Measurements from ENCODE around the gene PRDM5. TPM values are rescaled to one million over a fixed set of nuclear protein-coding genes. Genes with fewer than 3 reads are reported as not detected.
"Not testable (repeated sequence)": the region's sequence is repeated elsewhere in the genome, so short reads cannot be mapped to it uniquely, and the experiment has no call there.

Gene PRDM5
- total RNA-seq, 4 donors from 2014 or later: 17.7 to 49.9 (median 44.6) TPM

- H3K9me3 ChIP-seq: no peaks in the 10 kb centered on the region
- H3K4me3 ChIP-seq (replicated peaks in 1 of 3): no peak overlapping the region
- no peaks in the 10 kb centered on the region for H3K27me3 ChIP-seq
- no peak overlapping the region for H3K27ac ChIP-seq
- no peaks in the 10 kb centered on the region for H3K36me3 ChIP-seq
- H3K4me1 ChIP-seq: no peaks in the 10 kb centered on the region
- no peak for TF ChIP-seq POLR2A (IDR thresholded peaks at IDR 0.05)
- no peak for TF ChIP-seq CTCF (IDR thresholded peaks at IDR 0.05)
- no peak for DNase-seq
- intact Hi-C loops (cut with DNase I): no loop called here
- 84 to 86% methylated on average over 1 of the region's 1 CpG for WGBS, 2 donors
These were observed 168.7 kb downstream of the PRDM5 start for GRCh38 chr4:120753854-120754253.

GRCh38 chr4:120750152-120750525 lies 172.4 kb downstream of the PRDM5 start:
- intact Hi-C loops (cut with DNase I): no loop called here
- H3K36me3 ChIP-seq: no peaks in the 10 kb centered on the region

GRCh38 chr4:120749445-120750151 lies 172.9 kb downstream of the PRDM5 start:
- Histone ChIP-seq H3K36me3 (no peaks in the 10 kb centered on the region), H3K9me3 (no peaks in the 10 kb centered on the region), H3K27ac (no peak overlapping the region), H3K4me1 (no peaks in the 10 kb centered on the region), H3K4me3 (replicated peaks in 1 of 3) (no peak overlapping the region), H3K27me3 (no peaks in the 10 kb centered on the region)
- TF ChIP-seq CTCF (IDR thresholded peaks at IDR 0.05) (no peak), POLR2A (IDR thresholded peaks at IDR 0.05) (no peak)
- DNase-seq: no peak
- intact Hi-C loops (cut with DNase I): no loop called here
- 84 to 89% methylated on average over 3 to 6 of the region's 6 CpGs for WGBS, 2 donors

More at GRCh38 chr4:120750152-120750525, 172.4 kb downstream of the PRDM5 start:
- 97 to 100% methylated on average over 5 of the region's 5 CpGs for WGBS, 2 donors
- Histone ChIP-seq H3K4me1 (no peaks in the 10 kb centered on the region), H3K4me3 (replicated peaks in 1 of 3) (no peak overlapping the region), H3K9me3 (no peaks in the 10 kb centered on the region), H3K27me3 (no peaks in the 10 kb centered on the region), H3K27ac (no peak overlapping the region)
- DNase-seq: no peak
- TF ChIP-seq POLR2A (IDR thresholded peaks at IDR 0.05) (no peak), CTCF (IDR thresholded peaks at IDR 0.05) (no peak)

- DNase-seq; H3K27ac ChIP-seq; intact Hi-C loops (cut with DNase I); H3K36me3 ChIP-seq; H3K4me1 ChIP-seq; H3K27me3 ChIP-seq; H3K9me3 ChIP-seq; H3K4me3 ChIP-seq (replicated peaks in 1 of 3): not testable (repeated sequence)
- 84 to 92% methylated on average over 9 of the region's 9 CpGs for WGBS, 2 donors
These were observed 180.9 kb downstream of the PRDM5 start for GRCh38 chr4:120741636-120742035.

GRCh38 chr4:120736312-120736711 lies 186.2 kb downstream of the PRDM5 start:
- intact Hi-C loops (cut with DNase I): no loop called here
- H3K36me3 ChIP-seq: no peaks in the 10 kb centered on the region
- WGBS, 2 donors: 95% methylated on average over 9 of the region's 9 CpGs
- H3K27me3 ChIP-seq: no peaks in the 10 kb centered on the region
- no peak overlapping the region for H3K27ac ChIP-seq
- TF ChIP-seq CTCF (IDR thresholded peaks at IDR 0.05) (no peak), POLR2A (IDR thresholded peaks at IDR 0.05) (no peak)
- H3K4me3 ChIP-seq (replicated peaks in 1 of 3): no peak overlapping the region
- H3K9me3 ChIP-seq: no peaks in the 10 kb centered on the region
- H3K4me1 ChIP-seq: no peaks in the 10 kb centered on the region
- DNase-seq: no peak

Data from thyroid gland (tissue), 4 donors.